Activated naive CD4-positive, alpha-beta T cell (primary cell): ENCODE data around the gene C1R.
"Not testable (repeated sequence)": the region's sequence is repeated elsewhere in the genome, so short reads cannot be mapped to it uniquely, and the experiment has no call there.

Experiments
- DNase-seq, 4 experiments: peaks; one replicate each; lab custom pipeline; 2025; lab: John Stamatoyannopoulos, UW

The C1R gene

GRCh38 chr12:7120166-7120565, 27.9 kb upstream of the C1R start:
- no peak for DNase-seq

- DNase-seq: no peak
These were observed 26.6 kb upstream of the C1R start for GRCh38 chr12:7118881-7119280.

GRCh38 chr12:7117670-7118069, 25.4 kb upstream of the C1R start:
- no peak for DNase-seq

GRCh38 chr12:7116916-7117315, 24.7 kb upstream of the C1R start:
- DNase-seq: no peak

GRCh38 chr12:7116196-7116595, 24.0 kb upstream of the C1R start:
- no peak for DNase-seq

- no peak for DNase-seq
These were observed 22.6 kb upstream of the C1R start for GRCh38 chr12:7114851-7115250.

- DNase-seq: no peak
These were observed 21.8 kb upstream of the C1R start for GRCh38 chr12:7114008-7114407.

- DNase-seq: peak in 1 of 4 experiments; percentile 15
These were observed 21.2 kb upstream of the C1R start for GRCh38 chr12:7113389-7113871.

- no peak for DNase-seq
These were observed 19.8 kb upstream of the C1R start for GRCh38 chr12:7112041-7112440.

GRCh38 chr12:7110661-7111060, 18.4 kb upstream of the C1R start:
- DNase-seq: no peak

- no peak for DNase-seq
These were observed 17.3 kb upstream of the C1R start for GRCh38 chr12:7109572-7109920.

- peak; percentile 58 to 76 (median 68) for DNase-seq
These were observed 16.7 kb upstream of the C1R start, which contains the start of gene C1RL for GRCh38 chr12:7108796-7109571. TSS of gene C1RL (minus strand) at chr12:7109214. CDS start at chr12:7109180, 34 bp downstream.

GRCh38 chr12:7108003-7108795, 16.0 kb upstream of the C1R start:
- peak in 2 of 4 experiments; percentile 54 to 63 for DNase-seq

- no peak for DNase-seq
These were observed 15.4 kb upstream of the C1R start for GRCh38 chr12:7107636-7108002.

- DNase-seq: not testable (repeated sequence)
These were observed 14.9 kb upstream of the C1R start for GRCh38 chr12:7107181-7107580.

GRCh38 chr12:7106082-7106481, 13.8 kb upstream of the C1R start:
- DNase-seq: no peak

- no peak for DNase-seq
These were observed 11.8 kb upstream of the C1R start for GRCh38 chr12:7103837-7104584.

- DNase-seq: no peak
These were observed 10.3 kb upstream of the C1R start for GRCh38 chr12:7102582-7102981.

GRCh38 chr12:7101694-7102131, 9.5 kb upstream of the C1R start:
- no peak for DNase-seq

GRCh38 chr12:7101047-7101693, 8.9 kb upstream of the C1R start:
- no peak for DNase-seq

GRCh38 chr12:7100239-7100638, 8.0 kb upstream of the C1R start:
- DNase-seq: no peak
